SU-DHL-6 (cell line): ENCODE measurements around the gene NTHL1.

Experiments
- CTCF ChIP-seq: fragments of 200-600 bp; sonication (generic); IDR thresholded peaks from one replicate; pipeline ENCODE4 v1.5.1; 2017; ENCODE audit warnings: antibody characterized with exemption, mild to moderate bottlenecking, low read length, moderate library complexity; ENCODE audit not compliant: insufficient read depth, poor library complexity, severe bottlenecking
- EZH2phosphoT487 ChIP-seq: fragments of 200-600 bp; sonication (generic), shearing (Covaris generic); conservative IDR thresholded peaks from 2 replicates; pipeline ENCODE4 v1.6.1; 2018; ENCODE audit warnings: mild to moderate bottlenecking, antibody characterized with exemption, low read length, moderate library complexity, mixed read lengths

GRCh38 chr16:2083876-2084780 is 36.5 kb upstream of the NTHL1 start:
- TF ChIP-seq CTCF, result no peak
- no peak for TF ChIP-seq EZH2phosphoT487
